HCT116 (cell line): ENCODE data around the gene DHX58. TPM values are rescaled to one million over a fixed set of nuclear protein-coding genes. Genes with fewer than 3 reads are reported as not detected.

Experiments
- ATAC-seq: fragments of 200-7000 bp; cut with Tn5 transposase; 2 replicates; pipeline ENCODE4 v1.9.1; 2020; ENCODE audit warnings: mild to moderate bottlenecking, moderate library complexity
- BruUV-seq: library from RNA; stranded (reverse); fragments of 400-500 nt; replicated peaks from 2 replicates; lab custom pipeline; 2021; lab: Mats Ljungman, UMichigan
- CTCF ChIA-PET: fragments of 300-600 bp; sonication (Branson Sonifier 250); formaldehyde crosslinking; loops from one replicate; lab custom pipeline; 2021; ENCODE audit warnings: antibody characterized with exemption; lab: Charles Lee
- POLR2A ChIA-PET: fragments of 300-600, 350-600 bp; sonication (Branson Sonifier 250); formaldehyde crosslinking; loops from one replicate; lab custom pipeline; 2021; ENCODE audit warnings: antibody characterized with exemption; lab: Charles Lee
- RAD21 ChIA-PET, 2 experiments: fragments of 300-600 bp; sonication (Branson Sonifier 250); formaldehyde crosslinking; loops; one replicate each; lab custom pipeline; 2023; ENCODE audit warnings: low total read pairs in 2 of 2; ENCODE audit not compliant: uncharacterized antibody in 2 of 2, unreplicated experiment in 2 of 2, low non-redundant PET in 1 of 2; lab: Charles Lee
- DNase-seq: peaks from one replicate; pipeline ENCODE4 v3.0.0-alpha.2; 2010; ENCODE audit warnings: low read depth, low spot score
- H2AFZ ChIP-seq: fragments of 200-600 bp; shearing (Covaris generic), sonication (generic); 2 replicates; pipeline ENCODE4 v1.6.1; 2017; ENCODE audit warnings: low read depth, mixed run types, mixed read lengths, antibody characterized with exemption, low read length; ENCODE audit not compliant: poor library complexity, severe bottlenecking
- H3K27ac ChIP-seq: 2 replicates; pipeline ENCODE4 v1.5.1; 2012; ENCODE audit warnings: low read depth, low read length
- H3K27me3 ChIP-seq: fragments of 200-600 bp; sonication (generic); 2 replicates; pipeline ENCODE4 v1.6.1; 2016; ENCODE audit warnings: mixed run types, low read length, mixed read lengths; ENCODE audit not compliant: insufficient read depth
- H3K36me3 ChIP-seq, 2 experiments: fragments of 200-500 bp in 1 of 2; fragments of 200-600 bp in 1 of 2; sonication (Bioruptor generic) in 1 of 2; sonication (generic) in 1 of 2; 2 replicates each; pipeline versions ENCODE4 v1.5.1 to v1.6.1; 2014 to 2016; ENCODE audit warnings: low read length in 2 of 2, inconsistent platforms in 1 of 2, mixed read lengths in 1 of 2, mixed run types in 1 of 2; ENCODE audit not compliant: insufficient read depth in 2 of 2, control insufficient read depth in 1 of 2
- H3K4me1 ChIP-seq, 2 experiments: fragments of 200-600 bp in 1 of 2; sonication (generic) in 1 of 2; 2 replicates each; pipeline versions ENCODE4 v1.5.1 to v1.6.1; 2012 to 2017; ENCODE audit warnings: low read length in 2 of 2, inconsistent platforms in 1 of 2, mild to moderate bottlenecking in 1 of 2, mixed read lengths in 1 of 2, mixed run types in 1 of 2, moderate library complexity in 1 of 2; ENCODE audit not compliant: insufficient read depth in 2 of 2, control insufficient read depth in 1 of 2
- H3K4me2 ChIP-seq: fragments of 200-600 bp; sonication (generic); 2 replicates; pipeline ENCODE4 v1.6.1; 2017; ENCODE audit warnings: mixed run types, low read length, mixed read lengths
- H3K4me3 ChIP-seq, 2 experiments: fragments of 200-600 bp in 1 of 2; sonication (generic) in 1 of 2; replicated peaks in 1 of 2; 2 replicates each; pipeline ENCODE4 v1.5.1; 2011 to 2016; ENCODE audit warnings: low read length in 2 of 2, control low read depth in 1 of 2, low read depth in 1 of 2, mild to moderate bottlenecking in 1 of 2, mixed read lengths in 1 of 2, mixed run types in 1 of 2
- H3K79me2 ChIP-seq: fragments of 200-600 bp; sonication (generic); 2 replicates; pipeline ENCODE4 v1.6.1; 2017; ENCODE audit warnings: mild to moderate bottlenecking, mixed run types, low read length, moderate library complexity, mixed read lengths; ENCODE audit not compliant: insufficient read depth
- H3K9ac ChIP-seq: fragments of 200-600 bp; sonication (generic); 2 replicates; pipeline ENCODE4 v1.6.1; 2016; ENCODE audit warnings: low read length, mixed read lengths
- H3K9me2 ChIP-seq: fragments of 200-600 bp; sonication (generic), shearing (Covaris generic); 2 replicates; pipeline ENCODE4 v1.6.1; 2017; ENCODE audit warnings: mixed run types, mild to moderate bottlenecking, moderate library complexity; ENCODE audit not compliant: insufficient read depth
- H3K9me3 ChIP-seq, 2 experiments: fragments of 200-500 bp in 1 of 2; fragments of 200-600 bp in 1 of 2; sonication (Bioruptor generic) in 1 of 2; sonication (generic) in 1 of 2; 2 replicates each; pipeline ENCODE4 v1.6.1; 2014 to 2017; ENCODE audit warnings: low read length in 2 of 2, mixed read lengths in 2 of 2, inconsistent platforms in 1 of 2, low read depth in 1 of 2, mild to moderate bottlenecking in 1 of 2, mixed run types in 1 of 2, moderate library complexity in 1 of 2; ENCODE audit not compliant: control insufficient read depth in 1 of 2, insufficient read depth in 1 of 2
- H4K20me1 ChIP-seq: fragments of 200-600 bp; sonication (generic), shearing (Covaris generic); 2 replicates; pipeline ENCODE4 v1.6.1; 2017; ENCODE audit warnings: mixed run types, mild to moderate bottlenecking, moderate library complexity; ENCODE audit not compliant: insufficient read depth
- CTCF ChIP-seq, 3 experiments: fragments of 200-600 bp in 1 of 3; sonication (generic) in 1 of 3; IDR thresholded peaks in 2 of 3; conservative IDR thresholded peaks in 1 of 3; 2 replicates each; pipeline ENCODE4 v1.5.1; 2012 to 2017; ENCODE audit warnings: low read depth in 2 of 3, low read length in 2 of 3, antibody characterized with exemption in 1 of 3, borderline replicate concordance in 1 of 3, control low read depth in 1 of 3, mild to moderate bottlenecking in 1 of 3, mixed read lengths in 1 of 3, mixed run types in 1 of 3, moderate library complexity in 1 of 3; ENCODE audit not compliant: insufficient read depth in 1 of 3
- ELF1 ChIP-seq: IDR thresholded peaks from 2 replicates; pipeline ENCODE4 v1.6.1; 2012; ENCODE audit warnings: low read depth, borderline replicate concordance
- EZH2phosphoT487 ChIP-seq: fragments of 200-600 bp; IDR thresholded peaks from 2 replicates; pipeline ENCODE4 v1.6.1; 2018; ENCODE audit warnings: antibody characterized with exemption, borderline replicate concordance
- POLR2AphosphoS5 ChIP-seq: IDR thresholded peaks from 2 replicates; pipeline ENCODE4 v1.6.1; 2011; ENCODE audit warnings: mild to moderate bottlenecking, low read depth, low read length, moderate library complexity
- RAD21 ChIP-seq: IDR thresholded peaks from 2 replicates; pipeline ENCODE4 v1.6.1; 2012; ENCODE audit warnings: low read depth, mild to moderate bottlenecking
- TCF7L2 ChIP-seq: IDR thresholded peaks from 2 replicates; pipeline ENCODE4 v1.7.0; 2011; ENCODE audit warnings: borderline replicate concordance, inconsistent platforms; ENCODE audit not compliant: insufficient read depth, insufficient read length; ENCODE audit errors: extremely low read depth
- YY1 ChIP-seq: IDR thresholded peaks from 2 replicates; pipeline ENCODE4 v1.6.1; 2011; ENCODE audit warnings: low read length, low read depth, moderate library complexity, mild to moderate bottlenecking; ENCODE audit not compliant: insufficient replicate concordance; ENCODE audit errors: extremely low read depth
- ZNF274 ChIP-seq: fragments of 200-500 bp; sonication (Bioruptor generic); IDR thresholded peaks from 2 replicates; pipeline ENCODE4 v1.6.1; 2014; ENCODE audit warnings: mild to moderate bottlenecking, low read depth, low read length, inconsistent platforms
- intact Hi-C: fragments of 100-400 bp; cut with micrococcal nuclease; formaldehyde crosslinking; loops from 2 replicates; pipeline ENCODE4 v1.10.0; 2022
- total RNA-seq: library from RNA; stranded (reverse); gene quantifications from one replicate; pipeline ENCODE4 v1.2.1, GENCODE V29; 2021; ENCODE audit not compliant: unreplicated experiment

Gene DHX58
- total RNA-seq, 1 experiment from 2014 or later: 1.2 TPM

GRCh38 chr17:42067371-42068091, 45.0 kb downstream of the DHX58 start:
- BruUV-seq: no TSS peak
- ChIA-PET CTCF (interaction anchor here (0.7 to 2.2 kb wide), 8 partner anchors 12 to 46 kb away, joined by 3 to 11 read pairs (median 3); partner anchors contain the start of gene ZNF385C), POLR2A (no interaction called here), RAD21 (no interaction called here)
- Histone ChIP-seq H3K36me3 (no peaks in the 10 kb centered on the region), H2AFZ (peak overlapping the region; percentile 53), H3K9me3 (no peaks in the 10 kb centered on the region), H4K20me1 (no peaks in the 10 kb centered on the region), H3K9ac (no peak overlapping the region), H3K79me2 (no peaks in the 10 kb centered on the region), H3K9me2 (no peaks in the 10 kb centered on the region), H3K27me3 (no peaks in the 10 kb centered on the region), H3K27ac (no peak overlapping the region), H3K4me3 (no peak overlapping the region), H3K4me2 (peak overlapping the region; percentile 26; the same call in 1 of the 2 replicates), H3K4me1 (peaks cover 0 to 9% of the 10 kb centered on the region in 2 experiments; a peak in 1 of 4 replicates)
- ATAC-seq (peak; percentile 90), DNase-seq (no peak)
- TF ChIP-seq TCF7L2 (no peak), ELF1 (no peak), RAD21 (peak; percentile 75), POLR2AphosphoS5 (no peak), EZH2phosphoT487 (no peak), YY1 (peak; percentile 29), ZNF274 (no peak), CTCF (IDR thresholded peaks at IDR 0.05 in 2 of 3, conservative IDR thresholded peaks at IDR 0.05 in 1 of 3; ENCODE audit: borderline replicate concordance in 1 of 3, insufficient read depth in 1 of 3, low read depth in 2 of 3, low read length in 2 of 3) (peak; percentile 95 to 96 (median 95))
- intact Hi-C loops: loop anchor here (1.0 kb wide), 1 partner anchor 34 kb away; no protein-coding TSS in a partner anchor
